Common myeloid progenitor, CD34-positive (primary cell): ENCODE results near the gene FLVCR1.
"Not testable (repeated sequence)": the region's sequence is repeated elsewhere in the genome, so short reads cannot be mapped to it uniquely, and the experiment has no call there.

Source experiments
- CTCF ChIA-PET: fragments of 350-600 bp; sonication (Branson Sonifier 250); formaldehyde crosslinking; loops from one replicate; lab custom pipeline; 2021; ENCODE audit warnings: antibody characterized with exemption; lab: Charles Lee
- POLR2A ChIA-PET: fragments of 350-600 bp; sonication (Branson Sonifier 250); formaldehyde crosslinking; loops from one replicate; lab custom pipeline; 2021; ENCODE audit warnings: antibody characterized with exemption; lab: Charles Lee
- DNase-seq, 3 donors: peaks; one replicate each; pipeline versions ENCODE4 v3.0.0 to v3.0.0-alpha.2; 2013
- H3K27ac ChIP-seq, 2 experiments: 1 replicate in 1 of 2; 2 replicates in 1 of 2; pipeline ENCODE4 v1.7.0; 2013; ENCODE audit warnings: inconsistent platforms in 2 of 2, low read length in 2 of 2, mild to moderate bottlenecking in 2 of 2, low read depth in 1 of 2, moderate library complexity in 1 of 2; ENCODE audit not compliant: severe bottlenecking in 2 of 2, insufficient read depth in 1 of 2, poor library complexity in 1 of 2
- H3K27me3 ChIP-seq, 5 experiments: replicated peaks in 2 of 5; 1 replicate in 3 of 5; 2 replicates in 2 of 5; pipeline versions ENCODE4 v1.6.1 to v1.7.0; 2013; ENCODE audit warnings: low read length in 4 of 5, mild to moderate bottlenecking in 2 of 5, moderate library complexity in 2 of 5, inconsistent platforms in 1 of 5; ENCODE audit not compliant: insufficient read depth in 5 of 5, control insufficient read depth in 4 of 5
- H3K36me3 ChIP-seq, 4 experiments: 1 replicate in 2 of 4; 2 replicates in 2 of 4; pipeline versions ENCODE4 v1.6.1 to v1.7.0; 2013; ENCODE audit warnings: low read length in 3 of 4, control low read depth in 1 of 4, mild to moderate bottlenecking in 1 of 4; ENCODE audit not compliant: control insufficient read depth in 4 of 4, insufficient read depth in 4 of 4
- H3K4me1 ChIP-seq, 4 experiments: 1 replicate in 3 of 4; 2 replicates in 1 of 4; pipeline versions ENCODE4 v1.6.1 to v1.7.1; 2013; ENCODE audit warnings: low read length in 3 of 4, mild to moderate bottlenecking in 3 of 4, control low read depth in 1 of 4, inconsistent platforms in 1 of 4, moderate library complexity in 1 of 4; ENCODE audit not compliant: control insufficient read depth in 4 of 4, insufficient read depth in 4 of 4; ENCODE audit errors: control extremely low read depth in 1 of 4
- H3K4me3 ChIP-seq, 7 experiments: 1 replicate in 4 of 7; 2 replicates in 3 of 7; pipeline versions ENCODE4 v1.5.1 to v1.7.0; 2013; ENCODE audit warnings: mild to moderate bottlenecking in 7 of 7, low read length in 6 of 7, moderate library complexity in 6 of 7, inconsistent platforms in 2 of 7, low read depth in 2 of 7, control low read depth in 1 of 7; ENCODE audit not compliant: insufficient read depth in 4 of 7, control insufficient read depth in 1 of 7; ENCODE audit errors: extremely low read depth in 1 of 7
- H3K9me3 ChIP-seq, 5 experiments: 1 replicate in 4 of 5; 2 replicates in 1 of 5; pipeline versions ENCODE4 v1.6.1 to v1.7.1; 2013; ENCODE audit warnings: low read length in 4 of 5, mild to moderate bottlenecking in 2 of 5, inconsistent platforms in 1 of 5, low read depth in 1 of 5, moderate library complexity in 1 of 5; ENCODE audit not compliant: control insufficient read depth in 4 of 5, insufficient read depth in 2 of 5; ENCODE audit errors: control extremely low read depth in 1 of 5
- WGBS: methylation state at CpG from one replicate; pipeline ENCODE4 v1.1.5; 2013; ENCODE audit not compliant: insufficient coverage; 5-methylcytosine and 5-hydroxymethylcytosine counted together

The FLVCR1 gene

GRCh38 chr1:212838145-212838544, 19.9 kb upstream of the FLVCR1 start:
- Histone ChIP-seq H3K4me3 (no peak overlapping the region), H3K27ac (no peak overlapping the region), H3K36me3 (no peaks in the 10 kb centered on the region), H3K27me3 (no peaks in the 10 kb centered on the region), H3K9me3 (no peaks in the 10 kb centered on the region), H3K4me1 (no peaks in the 10 kb centered on the region)
- CTCF ChIA-PET, result no interaction called here
- POLR2A ChIA-PET, result no interaction called here
- DNase-seq, result no peak
- 100% methylated on average over 3 of the region's 5 CpGs for WGBS

DNA sequence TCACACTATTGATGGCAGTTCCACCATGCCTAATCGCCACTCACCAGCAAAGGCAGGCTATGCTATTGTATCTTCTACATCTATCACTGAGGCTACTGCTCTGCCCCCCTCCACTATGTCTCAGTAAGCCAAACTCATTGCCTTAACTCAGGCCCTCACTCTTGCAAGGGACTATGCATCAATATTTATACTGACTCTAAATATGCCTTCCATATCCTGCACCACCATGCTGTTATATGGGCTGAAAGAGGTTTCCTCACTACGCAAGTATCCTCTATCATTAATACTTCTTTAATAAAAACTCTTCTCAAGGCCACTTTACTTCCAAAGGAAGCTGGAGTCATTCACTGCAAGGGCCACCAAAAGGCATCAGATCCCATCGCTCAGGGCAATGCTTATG, 13.6 kb upstream of the FLVCR1 start:
- H3K27ac ChIP-seq, H3K36me3 ChIP-seq, H3K27me3 ChIP-seq, POLR2A ChIA-PET, DNase-seq, H3K4me3 ChIP-seq, H3K4me1 ChIP-seq, CTCF ChIA-PET, H3K9me3 ChIP-seq: not testable (repeated sequence)
- 100% methylated on average over 1 of the region's 3 CpGs for WGBS

GRCh38 chr1:212847549-212847948, 10.5 kb upstream of the FLVCR1 start, which contains the start of gene SPATA45:
SPATA45 (minus strand) TSS chr1:212847649; CDS start chr1:212836149, 11,500 bp downstream.
- Histone ChIP-seq H3K36me3 (no peaks in the 10 kb centered on the region), H3K9me3 (peaks cover 0 to 6% (median 5%) of the 10 kb centered on the region in 5 experiments), H3K4me1 (no peaks in the 10 kb centered on the region), H3K4me3 (no peak within 1 kb of the TSS), H3K27ac (no peak within 1 kb of the TSS), H3K27me3 (no peaks in the 10 kb centered on the region)
- DNase-seq, result no peak
- ChIA-PET POLR2A (interaction anchor here (0.6 kb wide), 1 partner anchor 941 kb away, joined by 3 read pairs; no protein-coding TSS in a partner anchor), CTCF (interaction anchor here (0.8 to 1.3 kb wide), 3 partner anchors 10 to 40 kb away, joined by 3 read pairs; partner anchors contain the start of gene FLVCR1)
- WGBS, result 100% methylated on average over 3 of the region's 4 CpGs

- WGBS, result 93% methylated on average over 4 of the region's 5 CpGs
- no peak overlapping the region for H3K27ac ChIP-seq
- no peak for DNase-seq
- no peak overlapping the region for H3K4me3 ChIP-seq
- no peaks in the 10 kb centered on the region for H3K9me3 ChIP-seq
- CTCF ChIA-PET, result no interaction called here
- H3K27me3 ChIP-seq, result no peaks in the 10 kb centered on the region
- POLR2A ChIA-PET, result no interaction called here
- H3K36me3 ChIP-seq, result no peaks in the 10 kb centered on the region
- H3K4me1 ChIP-seq, result peaks cover 2 to 8% (median 6%) of the 10 kb centered on the region in 4 experiments
These were observed 5.9 kb upstream of the FLVCR1 start for GRCh38 chr1:212852105-212852688.

- Histone ChIP-seq H3K4me1 (peaks cover 2 to 13% (median 9%) of the 10 kb centered on the region in 4 experiments), H3K27ac (no peak overlapping the region), H3K27me3 (no peaks in the 10 kb centered on the region), H3K36me3 (no peaks in the 10 kb centered on the region), H3K4me3 (no peak overlapping the region), H3K9me3 (no peaks in the 10 kb centered on the region)
- CTCF ChIA-PET, result no interaction called here
- no peak for DNase-seq
- POLR2A ChIA-PET, result no interaction called here
- WGBS, result 100% methylated on average over 1 of the region's 5 CpGs
These were observed 4.4 kb upstream of the FLVCR1 start for GRCh38 chr1:212853658-212854057.

GRCh38 chr1:212856755-212857154, 1.3 kb upstream of the FLVCR1 start:
- no peak for DNase-seq
- peaks cover 0 to 6% (median 5%) of the 10 kb centered on the region in 4 experiments for H3K36me3 ChIP-seq
- peak overlapping the region in 4 of 7 experiments; percentile 73 to 94 (median 83) for H3K4me3 ChIP-seq
- H3K27ac ChIP-seq, result peak overlapping the region in 1 of 2 experiments; percentile 70
- ChIA-PET CTCF (no interaction called here), POLR2A (interaction anchor here (0.6 kb wide), 2 partner anchors 16 to 25 kb away, joined by 3 to 5 read pairs; no protein-coding TSS in a partner anchor)
- H3K9me3 ChIP-seq, result peaks cover 0 to 2% (median 0%) of the 10 kb centered on the region in 5 experiments
- H3K4me1 ChIP-seq, result peaks cover 4 to 36% (median 28%) of the 10 kb centered on the region in 4 experiments
- no peaks in the 10 kb centered on the region for H3K27me3 ChIP-seq
- 97% methylated on average over 16 of the region's 16 CpGs for WGBS
